Stimulated activated CD8-positive, alpha-beta memory T cell treated with anti-CD3 and anti-CD28 coated beads, Interleukin-12 subunit alpha, Interleukin-12 subunit beta, amount 100 ng/mL, for 24 hours (primary cell): ENCODE data around the gene CERS5.

Source experiments
- DNase-seq: peaks from one replicate; pipeline ENCODE4 v3.0.0-alpha.2; 2020; ENCODE audit errors: extremely low read depth

Gene CERS5

GRCh38 chr12:50167049-50167828, at the start of gene CERS5:
CERS5 (minus strand) TSS chr12:50167369; CDS start chr12:50167297, 72 bp downstream.
- peak; percentile 95 for DNase-seq

GRCh38 chr12:50215033-50215432, 47.9 kb upstream of the CERS5 start:
- DNase-seq = no peak

- DNase-seq = no peak
Measured at GRCh38 chr12:50214018-50214417, 46.8 kb upstream of the CERS5 start.

GRCh38 chr12:50213439-50213838, 46.3 kb upstream of the CERS5 start:
- no peak for DNase-seq

GRCh38 chr12:50212071-50212467, 44.9 kb upstream of the CERS5 start:
- no peak for DNase-seq

- no peak for DNase-seq
Measured at GRCh38 chr12:50211392-50212070, 44.4 kb upstream of the CERS5 start.

GRCh38 chr12:50207424-50207823, 40.3 kb upstream of the CERS5 start:
- no peak for DNase-seq

GRCh38 chr12:50205648-50206047, 38.5 kb upstream of the CERS5 start:
- no peak for DNase-seq

GRCh38 chr12:50203691-50204090, 36.5 kb upstream of the CERS5 start:
- DNase-seq = no peak

- DNase-seq = no peak
Measured at GRCh38 chr12:50201987-50202521, 34.9 kb upstream of the CERS5 start.

- no peak for DNase-seq
Measured at GRCh38 chr12:50200552-50201273, 33.5 kb upstream of the CERS5 start.

- no peak for DNase-seq
Measured at GRCh38 chr12:50198829-50199228, 31.7 kb upstream of the CERS5 start.

- DNase-seq = no peak
Measured at GRCh38 chr12:50197297-50197727, 30.1 kb upstream of the CERS5 start.

GRCh38 chr12:50196537-50196936, 29.4 kb upstream of the CERS5 start:
- DNase-seq = no peak

- no peak for DNase-seq
Measured at GRCh38 chr12:50195832-50196231, 28.7 kb upstream of the CERS5 start.

- no peak for DNase-seq
Measured at GRCh38 chr12:50192908-50193307, 25.7 kb upstream of the CERS5 start.

- no peak for DNase-seq
Measured at GRCh38 chr12:50192236-50192635, 25.1 kb upstream of the CERS5 start.

GRCh38 chr12:50190859-50191258, 23.7 kb upstream of the CERS5 start:
- no peak for DNase-seq

- DNase-seq = no peak
Measured at GRCh38 chr12:50188875-50189575, 21.9 kb upstream of the CERS5 start.

- DNase-seq = no peak
Measured at GRCh38 chr12:50188241-50188781, 21.1 kb upstream of the CERS5 start.
